ENCODE results near the gene DUSP28.

GRCh38 chr2:240584486-240585031 lies 24.4 kb downstream of the DUSP28 start:
- TF ChIP-seq ZNF354B (CRISPR knock-in tag; IDR thresholded peaks at IDR 0.05) (no peak), RAD21 (CRISPR knock-in tag; IDR thresholded peaks at IDR 0.05) (no peak), FLYWCH1 (CRISPR knock-in tag; IDR thresholded peaks at IDR 0.05) (no peak), MXI1 (IDR thresholded peaks at IDR 0.05; ENCODE audit: borderline replicate concordance, low read depth, low read length) (no peak), ZNF563 (CRISPR knock-in tag; IDR thresholded peaks at IDR 0.05) (no peak)
- TF ChIP-seq, protein P1, sequence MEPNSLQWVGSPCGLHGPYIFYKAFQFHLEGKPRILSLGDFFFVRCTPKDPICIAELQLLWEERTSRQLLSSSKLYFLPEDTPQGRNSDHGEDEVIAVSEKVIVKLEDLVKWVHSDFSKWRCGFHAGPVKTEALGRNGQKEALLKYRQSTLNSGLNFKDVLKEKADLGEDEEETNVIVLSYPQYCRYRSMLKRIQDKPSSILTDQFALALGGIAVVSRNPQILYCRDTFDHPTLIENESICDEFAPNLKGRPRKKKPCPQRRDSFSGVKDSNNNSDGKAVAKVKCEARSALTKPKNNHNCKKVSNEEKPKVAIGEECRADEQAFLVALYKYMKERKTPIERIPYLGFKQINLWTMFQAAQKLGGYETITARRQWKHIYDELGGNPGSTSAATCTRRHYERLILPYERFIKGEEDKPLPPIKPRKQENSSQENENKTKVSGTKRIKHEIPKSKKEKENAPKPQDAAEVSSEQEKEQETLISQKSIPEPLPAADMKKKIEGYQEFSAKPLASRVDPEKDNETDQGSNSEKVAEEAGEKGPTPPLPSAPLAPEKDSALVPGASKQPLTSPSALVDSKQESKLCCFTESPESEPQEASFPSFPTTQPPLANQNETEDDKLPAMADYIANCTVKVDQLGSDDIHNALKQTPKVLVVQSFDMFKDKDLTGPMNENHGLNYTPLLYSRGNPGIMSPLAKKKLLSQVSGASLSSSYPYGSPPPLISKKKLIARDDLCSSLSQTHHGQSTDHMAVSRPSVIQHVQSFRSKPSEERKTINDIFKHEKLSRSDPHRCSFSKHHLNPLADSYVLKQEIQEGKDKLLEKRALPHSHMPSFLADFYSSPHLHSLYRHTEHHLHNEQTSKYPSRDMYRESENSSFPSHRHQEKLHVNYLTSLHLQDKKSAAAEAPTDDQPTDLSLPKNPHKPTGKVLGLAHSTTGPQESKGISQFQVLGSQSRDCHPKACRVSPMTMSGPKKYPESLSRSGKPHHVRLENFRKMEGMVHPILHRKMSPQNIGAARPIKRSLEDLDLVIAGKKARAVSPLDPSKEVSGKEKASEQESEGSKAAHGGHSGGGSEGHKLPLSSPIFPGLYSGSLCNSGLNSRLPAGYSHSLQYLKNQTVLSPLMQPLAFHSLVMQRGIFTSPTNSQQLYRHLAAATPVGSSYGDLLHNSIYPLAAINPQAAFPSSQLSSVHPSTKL (CRISPR knock-in tag; IDR thresholded peaks at IDR 0.05), result no peak
- TF ChIP-seq, protein P2, sequence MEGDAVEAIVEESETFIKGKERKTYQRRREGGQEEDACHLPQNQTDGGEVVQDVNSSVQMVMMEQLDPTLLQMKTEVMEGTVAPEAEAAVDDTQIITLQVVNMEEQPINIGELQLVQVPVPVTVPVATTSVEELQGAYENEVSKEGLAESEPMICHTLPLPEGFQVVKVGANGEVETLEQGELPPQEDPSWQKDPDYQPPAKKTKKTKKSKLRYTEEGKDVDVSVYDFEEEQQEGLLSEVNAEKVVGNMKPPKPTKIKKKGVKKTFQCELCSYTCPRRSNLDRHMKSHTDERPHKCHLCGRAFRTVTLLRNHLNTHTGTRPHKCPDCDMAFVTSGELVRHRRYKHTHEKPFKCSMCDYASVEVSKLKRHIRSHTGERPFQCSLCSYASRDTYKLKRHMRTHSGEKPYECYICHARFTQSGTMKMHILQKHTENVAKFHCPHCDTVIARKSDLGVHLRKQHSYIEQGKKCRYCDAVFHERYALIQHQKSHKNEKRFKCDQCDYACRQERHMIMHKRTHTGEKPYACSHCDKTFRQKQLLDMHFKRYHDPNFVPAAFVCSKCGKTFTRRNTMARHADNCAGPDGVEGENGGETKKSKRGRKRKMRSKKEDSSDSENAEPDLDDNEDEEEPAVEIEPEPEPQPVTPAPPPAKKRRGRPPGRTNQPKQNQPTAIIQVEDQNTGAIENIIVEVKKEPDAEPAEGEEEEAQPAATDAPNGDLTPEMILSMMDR (CRISPR knock-in tag; IDR thresholded peaks at IDR 0.05), result no peak
